ENCODE results near the gene IQGAP3.
A peak's percentile ranks its signal among the peaks of the same experiment; 100 is the strongest.
"Not testable (repeated sequence)": the region's sequence is repeated elsewhere in the genome, so short reads cannot be mapped to it uniquely, and the experiment has no call there.

Gene IQGAP3

DNA sequence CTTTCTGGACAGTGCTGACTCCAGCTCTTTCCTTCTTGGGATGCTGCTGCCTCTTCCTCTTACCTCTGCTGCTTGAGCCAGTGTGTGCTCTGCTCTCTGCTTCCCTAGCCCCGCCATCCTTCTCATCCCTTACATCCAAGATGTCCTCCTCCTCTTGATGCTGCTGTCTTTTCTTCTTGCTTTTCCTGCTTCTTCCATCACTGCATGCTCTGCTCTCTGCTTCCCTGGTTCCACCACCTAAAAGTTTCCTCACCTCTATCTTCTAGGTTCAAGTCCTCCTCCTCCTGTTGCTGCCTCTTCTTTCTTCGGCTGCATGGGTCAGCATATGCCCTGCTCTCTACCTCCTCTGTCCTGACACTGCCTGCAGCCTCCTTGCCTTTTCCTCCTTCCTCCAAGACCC lies 22.7 kb upstream of the IQGAP3 start:
- no peak for DNase-seq (ENCODE audit: low read depth in 3 of 3)

DNA sequence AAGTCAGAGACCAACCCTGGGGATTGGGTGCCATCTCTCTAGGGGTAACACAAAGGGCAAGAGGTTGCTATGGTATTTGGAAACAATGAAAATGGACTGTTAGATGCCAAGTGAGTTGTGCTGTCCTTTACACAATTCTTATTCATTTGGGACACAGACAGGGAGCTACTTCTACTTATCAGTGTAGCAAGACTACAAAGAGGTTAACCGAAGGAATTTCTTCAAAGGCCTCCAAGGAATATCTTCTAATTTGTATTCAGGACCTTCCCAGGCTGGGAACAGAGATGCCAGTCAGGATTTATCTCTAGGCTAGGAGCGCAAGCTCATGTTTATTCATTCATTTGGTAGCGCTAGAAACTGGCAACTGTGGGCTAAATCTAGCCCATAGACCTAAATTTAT lies 21.8 kb upstream of the IQGAP3 start:
- DNase-seq (ENCODE audit: low read depth in 3 of 3): no peak

DNA sequence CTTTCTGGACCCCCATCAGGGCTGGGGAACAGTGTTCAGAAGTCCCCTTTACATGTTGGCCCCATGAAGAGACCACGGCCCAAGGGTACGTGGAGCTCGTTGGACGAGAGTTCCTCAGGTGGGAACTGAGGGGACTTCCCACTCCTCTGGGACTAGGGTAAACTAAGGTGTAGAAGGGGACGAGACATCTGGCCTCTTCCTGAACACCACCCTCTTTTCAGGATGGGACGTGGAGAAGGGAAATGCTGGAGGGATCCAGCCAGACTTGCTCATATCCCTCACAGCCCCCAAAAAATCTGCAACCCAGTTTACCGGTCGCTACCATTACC lies 21.3 kb upstream of the IQGAP3 start:
- DNase-seq (ENCODE audit: low read depth in 3 of 3): no peak

GRCh38 chr1:156592910-156593660 lies 20.7 kb upstream of the IQGAP3 start:
- DNase-seq (ENCODE audit: low read depth in 3 of 3): no peak

DNA sequence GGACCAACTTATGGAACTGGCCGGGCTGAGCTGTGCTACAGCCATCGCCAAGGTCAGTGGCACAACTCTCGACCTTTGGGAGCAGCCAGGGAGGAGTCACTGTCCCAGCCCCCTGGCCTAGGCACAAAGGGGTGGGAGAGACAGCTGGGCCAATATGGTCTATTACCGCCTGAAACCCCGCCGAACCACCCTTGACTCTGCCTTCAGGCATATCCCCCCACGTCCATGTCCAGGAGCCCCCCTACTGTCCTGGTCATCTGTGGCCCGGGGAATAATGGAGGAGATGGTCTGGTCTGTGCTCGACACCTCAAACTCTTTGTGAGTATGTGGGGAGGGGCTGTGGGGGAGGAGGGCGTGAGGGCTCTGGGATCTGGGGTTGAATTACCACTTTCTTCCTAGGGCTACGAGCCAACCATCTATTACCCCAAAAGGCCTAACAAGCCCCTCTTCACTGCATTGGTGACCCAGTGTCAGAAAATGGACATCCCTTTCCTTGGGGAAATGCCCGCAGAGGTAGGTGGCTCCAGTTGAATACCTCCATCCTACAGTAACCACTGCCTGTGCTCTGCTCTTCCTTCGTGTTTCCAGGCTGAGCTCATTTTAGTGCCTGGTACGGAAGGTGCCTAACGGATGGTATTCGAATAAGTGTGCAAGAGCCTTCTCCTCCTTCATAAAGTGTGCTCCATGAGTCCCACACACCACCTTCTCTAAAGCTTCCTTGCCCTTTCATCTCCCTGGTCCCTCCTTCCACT lies 20.0 kb upstream of the IQGAP3 start:
- DNase-seq (ENCODE audit: low read depth in 3 of 3): no peak

GRCh38 chr1:156591432-156592157 lies 19.2 kb upstream of the IQGAP3 start, which contains the start of gene NAXE:
Gene NAXE (plus strand): TSS chr1:156591776. CDS start chr1:156591805, 29 bp downstream.
- DNase-seq (ENCODE audit: low read depth in 3 of 3): peak; percentile 45 to 64 (median 48)

DNA sequence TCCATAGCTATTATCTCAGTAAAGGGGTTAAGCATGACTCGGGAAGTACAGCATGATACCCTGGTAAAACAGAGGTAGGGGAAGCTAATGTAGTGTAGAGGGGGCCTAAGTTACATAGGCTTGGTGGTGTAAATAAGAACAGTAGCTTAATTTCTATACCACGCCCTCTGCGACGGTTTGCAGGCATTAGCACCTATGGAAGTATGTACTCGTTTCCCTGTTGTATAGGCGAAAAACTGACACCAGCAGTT lies 18.7 kb upstream of the IQGAP3 start:
- no peak for DNase-seq (ENCODE audit: low read depth in 3 of 3)

GRCh38 chr1:156590326-156591180 lies 18.2 kb upstream of the IQGAP3 start:
- DNase-seq (ENCODE audit: low read depth in 3 of 3): no peak

GRCh38 chr1:156589546-156589945 lies 17.2 kb upstream of the IQGAP3 start:
- no peak for DNase-seq (ENCODE audit: low read depth in 3 of 3)

DNA sequence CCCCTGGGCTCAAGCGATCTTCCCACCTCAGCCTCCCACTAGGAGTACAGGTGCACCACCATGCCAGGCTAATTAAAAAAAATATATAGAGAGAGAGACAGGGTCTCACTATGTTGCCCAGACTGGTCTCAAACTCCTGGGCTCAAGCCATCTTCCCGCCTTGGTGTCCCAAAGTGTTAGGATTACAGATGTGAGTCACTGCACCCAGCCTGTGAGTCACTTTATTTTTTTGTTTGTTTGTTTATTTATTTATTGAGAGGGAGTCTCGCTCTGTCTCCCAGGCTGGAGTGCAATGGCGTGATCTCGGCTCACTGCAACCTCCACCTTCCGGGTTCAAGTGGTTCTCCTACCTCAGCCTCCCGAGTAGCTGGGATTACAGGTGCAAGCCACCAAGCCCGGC lies 15.6 kb upstream of the IQGAP3 start:
- not testable (repeated sequence) for DNase-seq (ENCODE audit: low read depth in 3 of 3)

DNA sequence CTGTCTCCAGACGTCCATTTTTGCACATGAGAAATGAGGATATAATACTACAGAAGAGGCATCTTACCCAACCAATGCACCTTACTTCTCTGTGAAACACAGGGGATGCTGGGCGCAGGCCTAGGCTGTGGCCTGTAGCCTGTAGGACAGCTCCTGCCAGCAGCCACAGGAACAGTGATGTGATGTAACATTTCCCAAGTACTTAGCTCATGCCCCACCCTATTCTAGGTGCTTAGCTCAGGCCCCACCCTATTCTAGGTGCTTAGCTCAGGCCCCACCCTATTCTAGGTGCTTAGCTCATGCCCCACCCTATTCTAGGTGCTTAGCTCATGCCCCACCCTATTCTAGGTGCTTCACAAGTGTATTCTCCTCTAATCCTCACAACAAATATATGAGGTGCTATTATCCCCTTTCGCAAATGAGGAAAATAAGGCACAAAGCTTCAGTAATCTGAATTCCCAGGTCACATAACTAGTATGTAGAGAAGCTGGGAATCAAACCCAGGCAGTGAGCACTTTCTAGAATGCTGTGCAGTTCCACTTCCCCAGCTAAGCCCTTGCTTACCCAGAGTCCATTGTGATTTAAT lies 14.6 kb upstream of the IQGAP3 start:
- DNase-seq (ENCODE audit: low read depth in 3 of 3): no peak

DNA sequence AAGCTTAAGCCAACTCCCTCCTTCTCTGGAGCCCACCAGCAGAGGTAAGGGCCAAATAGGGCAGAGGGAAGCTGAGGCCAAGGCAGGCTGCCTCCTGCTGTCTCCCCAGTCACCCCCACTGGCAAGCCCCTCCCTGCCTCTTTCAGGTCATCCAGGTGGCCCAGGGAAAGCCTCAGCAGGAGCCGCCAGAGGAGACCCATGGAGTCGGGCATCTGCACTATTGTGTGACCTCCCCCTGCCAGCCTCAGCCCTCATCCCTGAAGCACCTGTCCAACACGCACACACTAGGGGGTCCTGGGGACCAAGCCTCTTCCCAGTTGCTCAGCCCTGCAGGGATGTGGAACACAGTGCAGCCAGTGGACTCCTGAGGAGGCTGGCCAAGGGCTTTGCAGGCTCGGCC lies 14.0 kb upstream of the IQGAP3 start:
- DNase-seq (ENCODE audit: low read depth in 3 of 3): no peak

DNA sequence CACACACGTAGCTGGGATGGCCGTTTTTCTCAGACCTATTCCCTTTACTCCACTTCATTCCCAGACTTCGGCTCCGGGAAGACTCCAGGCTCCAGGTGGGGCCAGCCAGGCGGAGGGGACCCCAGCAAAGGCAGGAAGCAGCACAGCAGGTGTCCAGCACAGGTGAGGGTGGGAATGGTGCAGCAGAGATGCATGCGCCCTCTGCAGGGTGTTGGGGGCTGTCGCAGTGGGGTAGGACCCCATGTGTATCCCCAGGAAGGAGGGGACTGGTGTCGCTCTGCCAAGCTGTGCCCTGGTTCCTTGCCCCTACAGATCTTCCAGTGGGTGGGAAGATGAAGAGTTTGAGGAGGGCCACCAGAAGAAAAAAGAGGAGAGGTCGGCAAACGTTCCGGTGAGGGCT lies 12.4 kb upstream of the IQGAP3 start:
- DNase-seq (ENCODE audit: low read depth in 3 of 3): no peak

- DNase-seq (ENCODE audit: low read depth in 3 of 3): peak; percentile 29 to 61 (median 39)
These were observed 11.7 kb upstream of the IQGAP3 start for GRCh38 chr1:156583821-156584622.

GRCh38 chr1:156582388-156583017 lies 10.1 kb upstream of the IQGAP3 start:
- DNase-seq (ENCODE audit: low read depth in 3 of 3): no peak

- DNase-seq (ENCODE audit: low read depth in 3 of 3): no peak
These were observed 9.5 kb upstream of the IQGAP3 start for GRCh38 chr1:156581661-156582387.

- DNase-seq (ENCODE audit: low read depth in 3 of 3): no peak
These were observed 7.1 kb upstream of the IQGAP3 start, which contains the start of gene TTC24 for GRCh38 chr1:156579472-156579871. Gene TTC24 (plus strand): TSS chr1:156579723. CDS start chr1:156581365, 1,642 bp downstream.

DNA sequence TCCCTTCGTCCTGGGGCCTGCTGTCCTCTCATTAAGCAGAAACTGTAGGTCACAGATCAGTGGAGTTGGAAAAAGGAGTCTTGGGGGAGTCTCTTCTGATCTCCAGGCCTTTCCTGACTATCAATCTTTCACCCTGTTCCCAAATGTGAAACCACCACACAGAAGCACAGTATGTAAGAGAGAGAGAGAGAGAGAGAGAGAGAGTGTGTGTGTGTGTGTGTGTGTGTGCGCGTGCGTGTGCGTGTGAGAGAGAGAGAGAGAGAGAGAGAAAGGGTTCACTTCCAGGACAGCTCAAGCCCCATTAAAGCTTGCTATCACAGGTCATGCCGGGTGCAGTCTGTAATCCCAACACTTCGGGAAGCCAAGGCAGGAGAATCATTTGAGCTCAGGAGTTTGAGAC lies 5.7 kb upstream of the IQGAP3 start:
- DNase-seq (ENCODE audit: low read depth in 3 of 3): no peak

DNA sequence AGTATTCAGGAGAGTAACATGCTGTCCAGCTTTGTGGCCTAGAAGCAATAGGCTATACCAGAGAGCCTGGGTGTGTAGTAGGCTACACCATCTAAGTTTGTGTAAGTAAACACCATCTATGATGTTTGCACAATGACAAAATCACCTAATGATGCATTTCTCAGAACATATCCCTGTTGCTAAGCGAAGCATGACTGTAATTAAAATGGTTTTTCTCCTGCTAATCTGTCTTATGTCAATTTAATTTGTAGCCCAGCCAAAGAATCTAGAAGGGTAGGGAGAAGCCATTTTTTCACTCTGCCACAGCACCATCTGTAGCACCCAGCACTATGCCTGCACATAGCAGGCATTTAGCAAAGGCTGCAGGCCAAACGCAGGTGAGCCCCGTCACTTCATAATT lies 5.2 kb upstream of the IQGAP3 start:
- no peak for DNase-seq (ENCODE audit: low read depth in 3 of 3)
